Measurements from ENCODE around the gene F8A3.
"Not testable (repeated sequence)": the region's sequence is repeated elsewhere in the genome, so short reads cannot be mapped to it uniquely, and the experiment has no call there.

Gene F8A3

DNA sequence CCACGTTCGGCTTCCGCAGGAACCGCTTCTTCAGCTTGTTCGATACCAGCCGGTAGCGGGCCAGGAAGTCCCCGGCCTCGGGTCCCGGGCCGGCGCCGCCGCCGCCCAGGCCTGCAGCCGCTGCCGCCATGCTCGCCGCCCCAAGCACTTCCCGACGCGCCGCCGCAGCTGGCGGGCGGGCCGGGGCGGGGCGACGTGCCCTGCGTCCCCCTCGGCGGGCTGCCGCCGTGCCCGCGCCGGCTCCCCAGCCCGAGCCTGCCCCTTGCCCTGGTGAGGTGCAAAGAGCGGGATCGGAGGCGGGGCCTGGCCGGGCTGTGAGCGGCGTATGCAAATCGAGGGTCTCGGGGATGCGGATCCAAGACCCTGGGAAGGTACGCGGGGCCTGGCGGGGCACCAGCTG, at the start of gene F8A3:
TSS of gene F8A3 (minus strand) at position 150 of the 400 bp plus-strand sequence. CDS start at position 130, 20 bp downstream.
- not testable (repeated sequence) for DNase-seq

- no peak for DNase-seq
Observed at GRCh38 chrX:155505296-155505695, 46.9 kb upstream of the F8A3 start.

- not testable (repeated sequence) for DNase-seq
Observed at GRCh38 chrX:155495134-155495533, 36.7 kb upstream of the F8A3 start.

GRCh38 chrX:155491421-155491820, 33.0 kb upstream of the F8A3 start:
- DNase-seq: not testable (repeated sequence)

DNA sequence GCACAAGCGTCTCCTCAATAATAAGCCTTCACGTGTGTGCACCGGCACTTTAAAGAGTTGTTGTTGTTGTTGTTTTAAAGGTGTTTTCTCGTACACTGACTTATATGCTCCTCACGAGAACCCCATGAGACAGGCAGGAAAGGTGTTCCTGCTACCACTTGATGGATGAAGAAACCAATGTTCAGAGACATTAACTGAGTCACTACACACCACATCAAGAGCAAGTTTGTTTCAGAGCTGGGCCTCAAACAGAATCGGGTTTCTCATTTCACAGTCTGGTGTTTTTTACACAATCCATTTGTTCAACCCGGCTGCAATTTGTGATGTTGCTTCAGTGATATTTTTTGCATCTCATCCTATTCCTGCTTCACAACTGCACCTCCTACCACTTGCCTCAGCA, 18.7 kb upstream of the F8A3 start:
- not testable (repeated sequence) for DNase-seq

GRCh38 chrX:155466269-155466938, 8.0 kb upstream of the F8A3 start:
- DNase-seq: not testable (repeated sequence)

- not testable (repeated sequence) for DNase-seq
Observed at GRCh38 chrX:155460501-155460900, 2.1 kb upstream of the F8A3 start.

- DNase-seq: not testable (repeated sequence)
Observed at GRCh38 chrX:155457761-155458447, 516 bp downstream of the F8A3 start.

- DNase-seq: no peak
Observed at GRCh38 chrX:155441097-155441496, 17.3 kb downstream of the F8A3 start.

DNA sequence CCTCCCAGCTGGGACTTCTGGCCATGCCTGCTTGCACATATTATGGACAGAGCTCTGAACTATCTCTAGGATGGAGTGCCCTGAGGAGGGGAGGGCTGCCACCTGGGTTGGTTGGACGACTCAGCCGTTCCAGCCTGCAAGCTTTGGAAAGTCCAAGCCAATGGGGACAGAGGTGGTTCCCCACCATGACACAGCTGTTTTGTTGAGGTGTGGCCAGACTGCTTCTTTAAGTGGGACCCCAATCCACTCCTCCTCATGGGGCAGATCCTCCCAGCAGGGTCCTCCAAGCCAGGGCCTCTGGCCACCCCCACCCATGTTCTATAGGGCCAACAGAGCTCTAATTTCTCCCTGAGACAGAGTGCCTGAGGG, 22.7 kb downstream of the F8A3 start:
- DNase-seq: no peak

- no peak for DNase-seq
Observed at GRCh38 chrX:155434906-155435743, 23.3 kb downstream of the F8A3 start.

GRCh38 chrX:155417769-155418168, 40.7 kb downstream of the F8A3 start:
- DNase-seq: no peak
